Naive thymus-derived CD8-positive, alpha-beta T cell (primary cell): Measurements from ENCODE around the gene ECI1. TPM values are rescaled to one million over a fixed set of nuclear protein-coding genes. Genes with fewer than 3 reads are reported as not detected.
A peak's percentile ranks its signal among the peaks of the same experiment; 100 is the strongest.
"Not testable (repeated sequence)": the region's sequence is repeated elsewhere in the genome, so short reads cannot be mapped to it uniquely, and the experiment has no call there.

Experiments
- ATAC-seq, 2 donors: fragments of 150-1000 bp; cut with Tn5 transposase in 1 of 2; sonication (Bioruptor Pico), chemical (Tn5 transposase) in 1 of 2; 1 replicate in 1 of 2; 2 replicates in 1 of 2; pipeline ENCODE4 v1.10.0; 2021; ENCODE audit warnings: mild to moderate bottlenecking in 2 of 2, moderate library complexity in 2 of 2
- POLR2A ChIA-PET: fragments of 350-600 bp; sonication (Branson Sonifier 250); formaldehyde crosslinking; loops from one replicate; lab custom pipeline; 2021; ENCODE audit warnings: antibody characterized with exemption; lab: Charles Lee
- DNase-seq, 10 donors: peaks; one replicate each; pipeline versions ENCODE4 v3.0.0 to v3.0.0-alpha.2; 2020 to 2022
- H3K27ac Mint-ChIP-seq, 10 donors: one replicate each; pipeline ENCODE4 v1.8.0; 2020 to 2022; ENCODE audit warnings: mild to moderate bottlenecking in 10 of 10, mixed read lengths in 10 of 10, moderate library complexity in 4 of 10, inconsistent platforms in 1 of 10
- H3K27me3 Mint-ChIP-seq, 5 donors: one replicate each; pipeline ENCODE4 v1.8.0; 2021 to 2022; ENCODE audit warnings: mixed read lengths in 5 of 5
- H3K36me3 Mint-ChIP-seq, 3 donors: one replicate each; pipeline ENCODE4 v1.8.0; 2020 to 2022; ENCODE audit warnings: mixed read lengths in 3 of 3, mild to moderate bottlenecking in 2 of 3, inconsistent platforms in 1 of 3
- H3K4me1 Mint-ChIP-seq, 4 donors: one replicate each; pipeline ENCODE4 v1.8.0; 2021 to 2022; ENCODE audit warnings: mixed read lengths in 4 of 4
- H3K4me3 Mint-ChIP-seq, 10 donors: one replicate each; pipeline ENCODE4 v1.8.0; 2020 to 2022; ENCODE audit warnings: mild to moderate bottlenecking in 10 of 10, mixed read lengths in 10 of 10, moderate library complexity in 6 of 10, inconsistent platforms in 1 of 10
- H3K9me3 Mint-ChIP-seq, 9 donors: one replicate each; pipeline ENCODE4 v1.8.0; 2020 to 2022; ENCODE audit warnings: mixed read lengths in 9 of 9, mild to moderate bottlenecking in 3 of 9, inconsistent platforms in 1 of 9, moderate library complexity in 1 of 9
- polyA plus RNA-seq, 3 donors: library from polyadenylated mRNA; unstranded; fragments of 300-500 nt; fragmentation: Illumina TruSeq; gene quantifications; one replicate each; pipeline ENCODE4 v1.2.3, GENCODE V29; 2021
- total RNA-seq, 8 experiments: library from RNA in 2 of 8; stranded (reverse) in 2 of 8; gene quantifications; one replicate each; pipeline ENCODE4 v1.2.3 and lab custom pipeline; 2021 to 2026

Gene ECI1
- total and polyA plus RNA-seq, 5 experiments from 2014 or later: 22.1 to 40.4 (median 30.6) TPM

- DNase-seq (no peak), ATAC-seq (no peak)
- Mint-ChIP-seq H3K27ac (peak overlapping the region; percentile 61 to 89 (median 82)), H3K4me1 (peaks cover 11 to 28% (median 25%) of the 10 kb centered on the region in 4 donors), H3K9me3 (no peaks in the 10 kb centered on the region), H3K27me3 (peaks cover 0 to 6% (median 0%) of the 10 kb centered on the region in 5 donors), H3K4me3 (peak overlapping the region; percentile 75 to 88 (median 80)), H3K36me3 (peaks cover 0 to 21% (median 8%) of the 10 kb centered on the region in 3 donors)
- POLR2A ChIA-PET: interaction anchor here (0.6 to 5.3 kb wide), 13 partner anchors 9 to 477 kb away, joined by 3 to 58 read pairs (median 4); partner anchors contain the start of genes CASKIN1, E4F1, ECI1 and NHERF2
Measured at GRCh38 chr16:2204416-2205103, 46.8 kb downstream of the ECI1 start.

GRCh38 chr16:2203119-2203688, 48.2 kb downstream of the ECI1 start:
- POLR2A ChIA-PET: interaction anchor here (1.0 to 5.3 kb wide), 5 partner anchors 8 to 49 kb away, joined by 3 to 58 read pairs (median 12); partner anchors contain the start of genes CASKIN1, PGP and TRAF7
- peak overlapping the region in 5 of 10 donors; percentile 32 to 60 (median 52) for H3K27ac Mint-ChIP-seq

GRCh38 chr16:2200313-2200712, 51.1 kb downstream of the ECI1 start:
- Mint-ChIP-seq H3K27ac (no peak overlapping the region), H3K4me3 (no peak overlapping the region), H3K9me3 (no peaks in the 10 kb centered on the region), H3K4me1 (peaks cover 6 to 15% (median 8%) of the 10 kb centered on the region in 4 donors), H3K36me3 (no peaks in the 10 kb centered on the region), H3K27me3 (peaks cover 3 to 27% (median 17%) of the 10 kb centered on the region in 5 donors)
- DNase-seq (no peak), ATAC-seq (no peak)
- POLR2A ChIA-PET: no interaction called here

More at GRCh38 chr16:2203119-2203688, 48.2 kb downstream of the ECI1 start:
- DNase-seq, H3K9me3 Mint-ChIP-seq, ATAC-seq: not testable (repeated sequence)
- H3K4me3 Mint-ChIP-seq: peak overlapping the region in 9 of 10 donors; percentile 38 to 85 (median 75)
- H3K27me3 Mint-ChIP-seq: peaks cover 0 to 14% (median 9%) of the 10 kb centered on the region in 5 donors
- peaks cover 11 to 27% (median 25%) of the 10 kb centered on the region in 4 donors for H3K4me1 Mint-ChIP-seq
- peaks cover 0 to 11% (median 7%) of the 10 kb centered on the region in 3 donors for H3K36me3 Mint-ChIP-seq

DNA sequence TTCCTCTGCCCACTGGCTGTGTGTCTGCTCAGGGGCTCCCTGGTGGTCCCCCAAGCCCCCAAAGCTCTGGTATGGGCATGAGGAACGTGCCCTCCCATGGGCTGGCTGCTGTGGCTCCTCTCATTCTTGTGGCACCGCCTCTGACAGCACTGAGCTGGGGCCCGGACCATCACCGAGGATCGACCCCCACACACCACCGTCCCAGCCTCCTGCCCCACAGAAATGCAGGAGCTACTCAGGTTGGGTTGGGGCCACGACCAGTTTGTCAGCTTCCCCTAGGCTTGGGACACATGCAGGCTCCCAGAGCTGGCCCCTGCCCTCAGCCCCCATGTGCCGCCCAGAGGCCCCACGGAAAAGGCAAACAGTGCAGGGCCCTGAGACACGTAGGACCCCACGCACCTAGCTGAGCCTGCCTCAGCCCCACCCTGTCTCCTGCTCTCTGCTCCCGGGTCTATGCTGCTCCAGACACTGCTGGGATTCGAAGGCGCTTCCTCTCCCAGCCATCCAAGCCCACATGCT, 51.7 kb downstream of the ECI1 start:
- H3K36me3 Mint-ChIP-seq: no peaks in the 10 kb centered on the region
- H3K27me3 Mint-ChIP-seq: peaks cover 6 to 31% (median 19%) of the 10 kb centered on the region in 5 donors
- ATAC-seq (no peak), DNase-seq (no peak)
- H3K9me3 Mint-ChIP-seq: no peaks in the 10 kb centered on the region
- H3K27ac Mint-ChIP-seq: no peak overlapping the region
- H3K4me3 Mint-ChIP-seq: no peak overlapping the region
- POLR2A ChIA-PET: no interaction called here
- H3K4me1 Mint-ChIP-seq: peaks cover 7 to 20% (median 13%) of the 10 kb centered on the region in 4 donors

GRCh38 chr16:2199095-2199494, 52.3 kb downstream of the ECI1 start:
- Mint-ChIP-seq H3K9me3 (no peaks in the 10 kb centered on the region), H3K4me3 (peak overlapping the region in 1 of 10 donors; percentile 9), H3K4me1 (peaks cover 3 to 15% (median 8%) of the 10 kb centered on the region in 4 donors), H3K27ac (no peak overlapping the region), H3K36me3 (no peaks in the 10 kb centered on the region), H3K27me3 (peaks cover 6 to 32% (median 19%) of the 10 kb centered on the region in 5 donors)
- no peak for DNase-seq
- no peak for ATAC-seq
- POLR2A ChIA-PET: no interaction called here

DNA sequence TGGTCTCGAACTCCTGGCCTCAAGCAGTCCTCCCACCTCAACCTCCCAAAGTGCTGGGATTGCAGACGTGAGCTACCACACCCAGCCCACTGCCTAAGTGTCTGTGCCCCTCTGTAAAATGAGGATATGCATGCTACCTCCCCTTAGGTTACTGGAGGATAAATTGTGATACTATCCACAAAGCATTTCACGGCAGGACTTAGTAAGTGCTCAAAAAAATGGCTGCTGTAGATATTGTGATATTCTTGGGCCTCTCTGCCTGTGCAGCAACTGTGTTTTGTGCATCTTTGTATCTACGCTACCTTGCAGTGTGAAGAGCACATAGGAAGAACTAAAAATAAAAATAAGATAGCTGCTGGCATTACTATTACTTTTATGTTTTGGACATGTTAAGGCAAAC, 53.1 kb downstream of the ECI1 start:
- Mint-ChIP-seq H3K27ac (no peak overlapping the region), H3K9me3 (no peaks in the 10 kb centered on the region), H3K4me3 (peak overlapping the region; percentile 29 to 72 (median 56)), H3K36me3 (no peaks in the 10 kb centered on the region), H3K27me3 (peaks cover 6 to 32% (median 19%) of the 10 kb centered on the region in 5 donors), H3K4me1 (peaks cover 2 to 15% (median 7%) of the 10 kb centered on the region in 4 donors)
- DNase-seq (no peak), ATAC-seq (no peak)
- POLR2A ChIA-PET: no interaction called here

GRCh38 chr16:2197765-2198164, 53.6 kb downstream of the ECI1 start:
- Mint-ChIP-seq H3K4me3 (peak overlapping the region; percentile 29 to 72 (median 58)), H3K9me3 (no peaks in the 10 kb centered on the region), H3K27me3 (peaks cover 6 to 32% (median 19%) of the 10 kb centered on the region in 5 donors), H3K36me3 (no peaks in the 10 kb centered on the region), H3K27ac (no peak overlapping the region), H3K4me1 (peaks cover 2 to 15% (median 7%) of the 10 kb centered on the region in 4 donors)
- no peak for ATAC-seq
- no peak for DNase-seq
- POLR2A ChIA-PET: no interaction called here

GRCh38 chr16:2196981-2197511, 54.3 kb downstream of the ECI1 start:
- DNase-seq (peak in 1 of 10 donors; percentile 2), ATAC-seq (no peak)
- POLR2A ChIA-PET: interaction anchor here (3.6 kb wide), 1 partner anchor 8 kb away, joined by 12 read pairs; the partner anchor contains the start of gene MLST8

DNA sequence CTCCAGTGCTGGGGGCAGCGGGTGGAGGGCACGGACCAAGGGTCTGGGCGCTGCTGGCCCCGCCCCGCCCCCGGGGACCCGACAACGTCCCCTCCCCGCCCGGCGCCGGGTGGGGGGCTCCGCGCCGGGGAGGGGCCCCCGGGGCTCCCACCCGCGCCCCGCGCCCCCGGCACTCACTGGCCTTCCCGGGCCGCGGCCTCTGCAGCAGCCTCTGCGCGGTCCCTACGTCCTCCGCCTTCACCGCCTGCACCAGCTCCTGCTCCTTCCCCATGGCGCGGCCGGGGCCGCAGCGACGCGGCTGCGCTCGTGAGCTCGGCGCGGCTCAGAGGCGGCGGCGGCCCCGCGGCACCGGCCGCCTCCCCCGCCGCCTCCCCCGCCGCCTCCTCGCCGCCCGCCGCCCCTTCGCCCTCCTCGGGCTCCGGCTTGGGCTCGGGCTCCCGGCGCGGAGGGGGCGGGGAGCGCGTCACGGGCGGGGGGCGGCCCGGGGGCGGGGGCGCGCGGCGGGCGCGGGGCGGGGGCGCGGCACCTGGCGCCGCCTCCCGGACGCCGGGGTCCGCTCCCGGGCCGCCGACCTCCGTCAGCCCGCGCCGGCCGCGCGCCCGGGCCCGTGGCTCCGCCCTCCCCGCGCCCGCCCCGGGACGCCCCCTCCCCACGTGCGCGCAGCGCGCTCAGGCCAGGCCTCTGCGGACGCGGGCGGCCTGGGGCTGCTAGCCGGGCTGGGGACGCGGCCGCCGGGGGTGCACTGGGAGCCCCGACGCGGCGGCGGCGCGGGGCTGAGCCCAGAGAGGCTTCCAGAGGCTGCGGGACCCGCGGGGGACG, 55.0 kb downstream of the ECI1 start, which contains the start of gene CASKIN1:
Gene CASKIN1, minus strand, starts transcription at position 444 of the 819 bp plus-strand sequence. Its CDS starts 173 bp downstream, at position 271.
- ATAC-seq (peak; percentile 57 to 62), DNase-seq (peak in 2 of 10 donors; percentile 15 to 31)
- no peaks in the 10 kb centered on the region for H3K9me3 Mint-ChIP-seq
- H3K4me3 Mint-ChIP-seq: peak within 1 kb of the TSS; percentile 24 to 73 (median 58)
- peaks cover 2 to 15% (median 7%) of the 10 kb centered on the region in 4 donors for H3K4me1 Mint-ChIP-seq
- POLR2A ChIA-PET: interaction anchor here (0.7 to 3.6 kb wide), 3 partner anchors 8 to 64 kb away, joined by 3 to 12 read pairs (median 10); partner anchors contain the start of genes MLST8 and TRAF7
- H3K27ac Mint-ChIP-seq: no peak within 1 kb of the TSS
- H3K36me3 Mint-ChIP-seq: no peaks in the 10 kb centered on the region
- peaks cover 6 to 32% (median 19%) of the 10 kb centered on the region in 5 donors for H3K27me3 Mint-ChIP-seq

More at GRCh38 chr16:2196981-2197511, 54.3 kb downstream of the ECI1 start:
- peaks cover 2 to 15% (median 7%) of the 10 kb centered on the region in 4 donors for H3K4me1 Mint-ChIP-seq
- peak overlapping the region; percentile 24 to 72 (median 54) for H3K4me3 Mint-ChIP-seq
- H3K9me3 Mint-ChIP-seq: no peaks in the 10 kb centered on the region
- H3K27me3 Mint-ChIP-seq: peaks cover 6 to 32% (median 19%) of the 10 kb centered on the region in 5 donors
- H3K36me3 Mint-ChIP-seq: no peaks in the 10 kb centered on the region
- H3K27ac Mint-ChIP-seq: no peak overlapping the region

DNA sequence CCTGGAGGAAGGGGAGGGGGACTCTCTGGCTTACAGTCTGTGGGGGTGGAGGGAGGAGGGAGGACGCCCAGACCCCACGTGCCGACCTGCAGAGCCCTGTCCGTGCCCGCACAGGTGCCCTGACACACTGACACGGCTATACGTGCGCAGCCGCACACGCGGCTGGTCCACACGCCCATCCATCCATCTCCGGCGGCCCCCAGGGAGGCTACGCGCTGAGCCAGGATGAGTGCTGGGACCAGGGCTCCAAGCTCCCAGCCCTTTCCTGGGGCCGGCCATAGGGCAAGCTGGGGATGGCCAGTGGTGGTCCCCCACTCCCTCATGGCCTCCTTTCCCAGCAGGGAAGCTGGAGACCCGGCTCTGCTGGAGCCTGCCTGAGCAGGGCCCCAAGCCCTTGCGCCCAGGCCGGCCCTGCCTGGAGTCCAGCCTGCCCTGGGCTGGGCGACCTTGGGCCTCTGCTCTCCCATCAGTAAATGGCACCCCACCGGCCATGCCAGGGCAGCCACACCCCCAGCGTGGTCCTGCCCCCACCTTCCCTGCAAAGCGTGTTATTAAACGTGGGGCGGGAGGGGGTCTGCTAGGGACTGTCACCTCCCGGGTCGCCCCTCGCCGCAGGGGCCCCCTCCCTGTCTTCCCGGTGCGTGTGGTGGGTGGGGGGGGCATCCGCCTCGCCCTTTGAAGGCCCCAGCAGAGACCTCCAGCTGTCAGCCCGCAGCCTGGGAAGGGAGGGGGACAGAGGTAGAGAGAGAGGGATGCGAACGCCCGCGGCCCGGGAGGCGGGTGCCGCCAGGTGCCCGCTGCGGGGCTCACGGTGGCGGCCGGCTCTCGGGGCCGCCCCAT, 55.8 kb downstream of the ECI1 start:
- no peaks in the 10 kb centered on the region for H3K9me3 Mint-ChIP-seq
- peak; percentile 36 to 43 for ATAC-seq
- DNase-seq: no peak
- no peak overlapping the region for H3K27ac Mint-ChIP-seq
- POLR2A ChIA-PET: interaction anchor here (0.5 to 3.6 kb wide), 8 partner anchors 9 to 306 kb away, joined by 3 to 13 read pairs (median 8); partner anchors contain the start of genes ABCA3, ECI1, MLST8 and TRAF7
- peaks cover 6 to 32% (median 19%) of the 10 kb centered on the region in 5 donors for H3K27me3 Mint-ChIP-seq
- no peaks in the 10 kb centered on the region for H3K36me3 Mint-ChIP-seq
- peaks cover 2 to 15% (median 7%) of the 10 kb centered on the region in 4 donors for H3K4me1 Mint-ChIP-seq
- peak overlapping the region in 7 of 10 donors; percentile 2 to 79 (median 50) for H3K4me3 Mint-ChIP-seq
